ENCODE results near the gene TMEM88.

TMEM88 gene

DNA sequence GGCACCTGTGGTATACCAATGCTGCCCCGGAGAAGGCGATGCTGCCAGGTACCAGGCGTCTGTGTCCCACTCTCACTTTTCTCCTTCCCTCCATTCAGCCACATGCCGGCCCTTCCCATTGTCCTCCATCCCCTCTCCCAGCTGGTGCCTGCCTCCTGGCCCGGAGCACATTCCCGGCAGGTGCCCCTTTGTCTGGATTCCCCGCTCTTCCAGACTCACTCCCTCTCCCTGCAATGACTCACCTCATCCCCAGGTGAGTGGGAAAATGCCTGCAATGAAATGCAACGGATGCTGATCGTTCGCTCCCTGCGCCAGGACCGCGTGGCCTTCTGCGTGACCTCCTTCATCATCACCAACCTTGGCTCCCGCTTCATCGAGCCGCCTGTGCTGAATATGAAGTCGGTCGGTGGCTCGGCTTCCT lies 31.3 kb upstream of the TMEM88 start:
- no peak overlapping the region for H3K4me3 ChIP-seq (ENCODE audit: low read depth, low read length)
- TF ChIP-seq, protein P1, sequence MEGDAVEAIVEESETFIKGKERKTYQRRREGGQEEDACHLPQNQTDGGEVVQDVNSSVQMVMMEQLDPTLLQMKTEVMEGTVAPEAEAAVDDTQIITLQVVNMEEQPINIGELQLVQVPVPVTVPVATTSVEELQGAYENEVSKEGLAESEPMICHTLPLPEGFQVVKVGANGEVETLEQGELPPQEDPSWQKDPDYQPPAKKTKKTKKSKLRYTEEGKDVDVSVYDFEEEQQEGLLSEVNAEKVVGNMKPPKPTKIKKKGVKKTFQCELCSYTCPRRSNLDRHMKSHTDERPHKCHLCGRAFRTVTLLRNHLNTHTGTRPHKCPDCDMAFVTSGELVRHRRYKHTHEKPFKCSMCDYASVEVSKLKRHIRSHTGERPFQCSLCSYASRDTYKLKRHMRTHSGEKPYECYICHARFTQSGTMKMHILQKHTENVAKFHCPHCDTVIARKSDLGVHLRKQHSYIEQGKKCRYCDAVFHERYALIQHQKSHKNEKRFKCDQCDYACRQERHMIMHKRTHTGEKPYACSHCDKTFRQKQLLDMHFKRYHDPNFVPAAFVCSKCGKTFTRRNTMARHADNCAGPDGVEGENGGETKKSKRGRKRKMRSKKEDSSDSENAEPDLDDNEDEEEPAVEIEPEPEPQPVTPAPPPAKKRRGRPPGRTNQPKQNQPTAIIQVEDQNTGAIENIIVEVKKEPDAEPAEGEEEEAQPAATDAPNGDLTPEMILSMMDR (IDR thresholded peaks at IDR 0.05; ENCODE audit: borderline replicate concordance, insufficient read depth, low read depth, low read length) = no peak

DNA sequence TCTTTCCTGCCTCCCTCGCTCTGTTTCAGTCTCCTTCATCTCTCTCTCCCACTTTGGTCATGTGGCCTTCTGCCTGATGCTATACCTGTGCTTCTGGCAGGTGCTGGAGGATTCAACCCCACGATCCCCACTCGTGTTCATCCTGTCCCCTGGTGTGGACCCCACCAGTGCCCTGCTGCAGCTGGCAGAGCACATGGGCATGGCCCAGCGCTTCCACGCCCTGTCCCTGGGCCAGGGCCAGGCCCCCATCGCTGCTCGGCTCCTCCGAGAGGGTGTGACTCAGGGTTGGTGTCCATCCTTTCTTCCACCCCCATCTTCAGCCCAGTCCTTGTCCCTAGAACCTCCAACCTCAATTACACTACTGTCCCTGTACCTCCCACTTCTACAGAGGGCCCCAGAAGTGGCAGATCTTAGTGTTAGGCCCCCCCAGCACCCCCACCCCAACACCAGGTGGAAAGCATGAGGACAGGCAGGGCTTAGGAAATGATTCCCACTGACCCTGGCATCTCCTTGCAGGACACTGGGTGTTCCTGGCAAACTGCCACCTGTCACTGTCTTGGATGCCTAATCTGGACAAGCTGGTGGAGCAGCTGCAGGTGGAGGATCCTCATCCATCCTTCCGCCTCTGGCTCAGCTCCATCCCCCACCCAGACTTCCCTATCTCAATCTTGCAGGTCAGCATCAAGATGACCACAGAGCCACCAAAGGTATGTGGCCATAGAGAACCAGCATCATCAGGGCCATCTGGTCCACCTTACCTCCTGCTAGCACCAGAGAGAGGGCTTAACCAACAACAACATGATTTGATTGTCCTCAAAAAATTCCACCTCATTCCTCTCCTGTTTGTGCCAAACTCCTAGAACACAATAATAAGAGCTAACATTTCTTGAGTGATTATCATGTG lies 30.6 kb upstream of the TMEM88 start:
- TF ChIP-seq, protein P1 (IDR thresholded peaks at IDR 0.05; ENCODE audit: borderline replicate concordance, insufficient read depth, low read depth, low read length) = no peak
- no peak overlapping the region for H3K4me3 ChIP-seq (ENCODE audit: low read depth, low read length)

DNA sequence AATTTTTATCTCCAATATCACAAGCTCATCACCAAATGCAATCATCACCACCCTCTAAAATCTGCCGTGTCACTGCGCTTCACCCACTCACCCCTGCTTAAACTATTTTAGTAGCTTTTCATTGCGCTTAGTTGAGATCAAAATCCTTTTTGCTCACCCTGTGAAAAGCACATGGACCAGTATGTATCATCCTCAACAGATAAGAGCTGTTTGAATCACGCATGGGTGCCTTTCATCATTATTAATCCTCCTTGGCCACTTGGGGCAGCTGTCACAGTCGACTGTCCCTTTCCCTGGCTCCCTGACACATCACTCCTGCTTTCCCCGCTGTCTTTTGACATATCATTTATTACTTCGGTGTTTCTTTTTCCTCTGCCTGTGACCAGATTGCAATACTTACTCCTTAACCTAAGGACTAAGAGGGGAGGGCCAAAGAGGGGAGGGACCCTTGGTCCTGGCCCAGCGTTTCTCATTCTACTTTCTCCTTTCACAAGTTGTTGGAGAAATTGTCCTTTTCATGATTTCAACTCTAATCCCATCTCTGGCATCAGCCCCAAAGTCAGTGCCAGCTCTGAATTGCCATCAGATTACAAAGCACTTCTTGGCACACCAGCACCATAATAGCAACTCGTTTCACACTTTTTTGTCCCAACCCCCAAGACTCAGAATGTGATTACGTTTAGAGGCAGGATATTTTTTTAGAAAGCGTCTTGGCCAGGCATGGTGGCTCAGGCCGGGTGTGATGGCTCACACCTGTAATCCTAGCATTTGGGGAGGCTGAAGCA lies 29.5 kb upstream of the TMEM88 start:
- TF ChIP-seq, protein P1 (IDR thresholded peaks at IDR 0.05; ENCODE audit: borderline replicate concordance, insufficient read depth, low read depth, low read length) = no peak
- no peak overlapping the region for H3K4me3 ChIP-seq (ENCODE audit: low read depth, low read length)

DNA sequence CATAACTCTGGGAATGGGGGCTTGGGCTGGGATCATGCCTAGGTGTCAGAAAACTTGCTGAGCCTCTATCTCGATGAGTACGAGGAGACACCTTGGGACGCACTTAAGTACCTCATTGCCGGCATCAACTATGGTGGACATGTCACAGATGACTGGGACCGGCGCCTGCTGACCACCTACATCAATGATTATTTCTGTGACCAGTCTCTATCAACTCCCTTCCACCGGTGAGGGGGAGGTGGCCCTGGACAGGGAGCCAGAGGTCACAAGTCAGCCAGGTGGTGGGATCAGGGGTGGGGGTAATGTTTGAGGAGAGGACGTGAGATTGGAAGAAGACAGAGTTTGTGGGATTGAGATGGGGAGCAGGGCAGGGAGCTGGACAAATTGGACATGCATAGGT lies 24.2 kb upstream of the TMEM88 start:
- H3K4me3 ChIP-seq (ENCODE audit: low read depth, low read length) = no peak overlapping the region
- TF ChIP-seq, protein P1 (IDR thresholded peaks at IDR 0.05; ENCODE audit: borderline replicate concordance, insufficient read depth, low read depth, low read length) = no peak

GRCh38 chr17:7831233-7831632 lies 23.6 kb upstream of the TMEM88 start:
- H3K4me3 ChIP-seq (ENCODE audit: low read depth, low read length) = no peak overlapping the region
- TF ChIP-seq, protein P1 (IDR thresholded peaks at IDR 0.05; ENCODE audit: borderline replicate concordance, insufficient read depth, low read depth, low read length) = no peak

DNA sequence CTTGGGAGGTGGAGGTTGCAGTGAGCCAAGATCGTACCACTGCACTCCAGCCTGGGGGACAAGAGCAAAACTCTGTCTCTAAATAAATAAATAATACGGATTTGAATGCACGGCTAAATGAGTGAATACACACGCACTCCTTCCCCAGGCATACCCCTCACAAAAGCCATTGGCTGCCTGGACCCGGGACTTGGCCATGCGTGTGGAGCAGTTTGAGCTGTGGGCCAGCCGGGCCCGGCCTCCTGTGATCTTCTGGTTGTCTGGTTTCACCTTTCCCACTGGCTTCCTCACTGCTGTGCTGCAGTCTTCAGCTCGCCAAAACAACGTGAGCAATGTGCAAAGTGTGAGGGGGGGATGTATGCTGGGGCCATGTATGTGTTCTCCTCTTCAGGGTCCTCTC lies 22.4 kb upstream of the TMEM88 start:
- no peak overlapping the region for H3K4me3 ChIP-seq (ENCODE audit: low read depth, low read length)
- TF ChIP-seq, protein P1 (IDR thresholded peaks at IDR 0.05; ENCODE audit: borderline replicate concordance, insufficient read depth, low read depth, low read length) = no peak

Measured in GM12875 (cell line).